Progenitor cell of endocrine pancreas (in vitro differentiated cells): Measurements from ENCODE around the gene DEPDC1. TPM values are rescaled to one million over a fixed set of nuclear protein-coding genes. Genes with fewer than 3 reads are reported as not detected.

ENCODE experiments used
- DNase-seq: peaks from one replicate; pipeline ENCODE4 v3.0.0; 2021; ENCODE audit warnings: low spot score; ENCODE audit not compliant: unreplicated experiment
- H3K27ac Mint-ChIP-seq: 2 replicates; pipeline ENCODE4 v1.8.0; 2021; ENCODE audit warnings: mild to moderate bottlenecking, moderate library complexity, mixed read lengths
- H3K27me3 Mint-ChIP-seq: 2 replicates; pipeline ENCODE4 v1.8.0; 2021; ENCODE audit warnings: mixed read lengths
- H3K36me3 Mint-ChIP-seq: 2 replicates; pipeline ENCODE4 v1.8.0; 2022; ENCODE audit warnings: mixed read lengths; ENCODE audit not compliant: insufficient read depth
- H3K4me1 Mint-ChIP-seq: 2 replicates; pipeline ENCODE4 v1.8.0; 2021; ENCODE audit warnings: low read depth, mixed read lengths
- H3K4me3 Mint-ChIP-seq: 2 replicates; pipeline ENCODE4 v1.8.0; 2021; ENCODE audit warnings: low read depth, mild to moderate bottlenecking, moderate library complexity, mixed read lengths
- H3K9me3 Mint-ChIP-seq: 2 replicates; pipeline ENCODE4 v1.8.0; 2021; ENCODE audit warnings: low read depth, mixed read lengths
- total RNA-seq: library from RNA; stranded (reverse); gene quantifications from 2 replicates; pipeline ENCODE4 v1.2.1, GENCODE V29; 2021
- TF ChIP-seq, protein P1 (sequence below): fragments of 200-600 bp; sonication (generic); IDR thresholded peaks from one replicate; pipeline ENCODE4 v1.5.0; 2021; ENCODE audit warnings: antibody characterized with exemption, mild to moderate bottlenecking; ENCODE audit not compliant: unreplicated experiment

DEPDC1 gene
- total RNA-seq, 1 donor from 2014 or later = 12.4 TPM

DNA sequence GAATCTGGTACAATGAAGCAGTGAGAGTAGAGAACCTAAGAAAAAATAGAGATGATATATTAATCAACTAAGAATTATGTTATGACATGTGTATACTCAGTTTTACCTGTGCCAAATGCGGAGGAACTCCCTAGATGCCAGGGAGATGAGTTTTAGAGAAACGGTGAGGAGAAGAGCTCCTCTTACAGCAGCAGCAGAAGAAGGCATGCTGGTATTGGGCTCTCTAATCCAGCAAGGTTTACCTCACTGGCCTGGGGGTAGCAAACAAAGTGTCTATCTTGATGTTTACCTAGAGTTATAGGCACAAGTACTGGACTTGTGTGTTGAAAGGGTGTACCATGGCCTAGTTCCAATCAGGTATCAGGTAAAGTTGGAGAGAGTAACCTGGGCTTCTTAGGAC, 28.9 kb upstream of the DEPDC1 start:
- TF ChIP-seq, protein P1, sequence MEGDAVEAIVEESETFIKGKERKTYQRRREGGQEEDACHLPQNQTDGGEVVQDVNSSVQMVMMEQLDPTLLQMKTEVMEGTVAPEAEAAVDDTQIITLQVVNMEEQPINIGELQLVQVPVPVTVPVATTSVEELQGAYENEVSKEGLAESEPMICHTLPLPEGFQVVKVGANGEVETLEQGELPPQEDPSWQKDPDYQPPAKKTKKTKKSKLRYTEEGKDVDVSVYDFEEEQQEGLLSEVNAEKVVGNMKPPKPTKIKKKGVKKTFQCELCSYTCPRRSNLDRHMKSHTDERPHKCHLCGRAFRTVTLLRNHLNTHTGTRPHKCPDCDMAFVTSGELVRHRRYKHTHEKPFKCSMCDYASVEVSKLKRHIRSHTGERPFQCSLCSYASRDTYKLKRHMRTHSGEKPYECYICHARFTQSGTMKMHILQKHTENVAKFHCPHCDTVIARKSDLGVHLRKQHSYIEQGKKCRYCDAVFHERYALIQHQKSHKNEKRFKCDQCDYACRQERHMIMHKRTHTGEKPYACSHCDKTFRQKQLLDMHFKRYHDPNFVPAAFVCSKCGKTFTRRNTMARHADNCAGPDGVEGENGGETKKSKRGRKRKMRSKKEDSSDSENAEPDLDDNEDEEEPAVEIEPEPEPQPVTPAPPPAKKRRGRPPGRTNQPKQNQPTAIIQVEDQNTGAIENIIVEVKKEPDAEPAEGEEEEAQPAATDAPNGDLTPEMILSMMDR = no peak
- Mint-ChIP-seq H3K9me3 (no peaks in the 10 kb centered on the region), H3K4me1 (no peaks in the 10 kb centered on the region), H3K27me3 (no peaks in the 10 kb centered on the region), H3K27ac (no peak overlapping the region), H3K4me3 (no peak overlapping the region), H3K36me3 (no peaks in the 10 kb centered on the region)
- DNase-seq = no peak

DNA sequence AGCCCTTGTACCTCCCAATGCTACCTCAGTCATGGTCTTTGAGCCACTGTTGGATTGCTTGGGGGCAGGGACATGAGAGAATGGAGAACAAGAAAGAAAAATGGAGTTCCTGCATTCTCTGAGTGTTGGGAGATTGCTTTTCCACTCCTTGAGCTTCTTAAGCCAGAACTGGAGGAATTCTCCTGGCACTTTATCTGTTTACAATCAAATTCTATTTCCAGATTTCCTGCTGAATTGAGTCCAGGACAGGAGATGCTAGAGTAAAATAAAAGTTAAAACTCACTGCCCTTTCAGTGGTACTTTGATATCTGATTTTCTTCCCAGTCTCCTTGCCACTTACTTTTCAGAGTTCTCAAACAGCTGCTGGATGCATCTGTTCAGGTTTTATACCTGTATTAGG, 24.4 kb upstream of the DEPDC1 start:
- no peak for DNase-seq
- Mint-ChIP-seq H3K27ac (no peak overlapping the region), H3K36me3 (no peaks in the 10 kb centered on the region), H3K4me1 (no peaks in the 10 kb centered on the region), H3K4me3 (no peak overlapping the region), H3K9me3 (no peaks in the 10 kb centered on the region), H3K27me3 (no peaks in the 10 kb centered on the region)
- TF ChIP-seq, protein P1 = no peak

DNA sequence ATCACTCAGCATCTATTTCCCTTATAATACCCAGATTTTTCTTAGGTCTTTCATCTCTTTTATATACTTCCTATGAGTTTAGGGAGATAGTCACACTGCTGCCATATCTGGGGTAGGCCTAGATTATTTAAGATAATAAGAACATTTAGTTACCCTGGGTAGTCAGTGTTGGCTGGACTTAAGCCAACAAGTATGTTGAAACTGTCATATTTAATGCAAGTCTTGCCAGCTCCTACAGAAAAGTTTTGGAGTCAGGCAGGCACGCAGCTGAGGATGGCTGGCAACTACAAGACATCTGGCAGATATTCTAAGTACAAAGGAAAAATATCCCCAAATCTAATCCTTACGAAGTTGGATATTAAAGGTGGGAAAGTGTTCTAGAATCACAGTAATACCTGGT, 19.2 kb upstream of the DEPDC1 start:
- Mint-ChIP-seq H3K27ac (no peak overlapping the region), H3K9me3 (peaks cover 4% of the 10 kb centered on the region), H3K27me3 (no peaks in the 10 kb centered on the region), H3K4me3 (no peak overlapping the region), H3K4me1 (no peaks in the 10 kb centered on the region), H3K36me3 (no peaks in the 10 kb centered on the region)
- no peak for DNase-seq
- TF ChIP-seq, protein P1 = no peak

DNA sequence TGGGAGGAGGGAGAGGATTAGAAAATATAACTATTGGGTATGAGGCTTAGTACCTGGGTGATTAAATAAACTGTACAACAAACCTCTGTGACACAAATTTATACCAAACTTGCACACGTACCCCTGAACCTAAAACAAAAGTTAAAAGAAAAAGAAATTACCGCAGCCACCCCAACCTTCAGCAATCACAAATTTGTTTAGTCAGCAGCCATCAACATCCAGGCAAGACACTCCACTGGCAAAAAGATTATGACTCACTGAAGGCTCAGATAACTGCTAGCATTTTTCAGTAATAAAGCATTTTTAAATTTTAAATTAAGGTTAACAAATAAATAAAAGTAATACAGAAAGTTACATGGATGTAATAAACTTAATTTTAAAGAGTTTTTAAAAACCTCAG, 14.4 kb upstream of the DEPDC1 start:
- no peaks in the 10 kb centered on the region for H3K27me3 Mint-ChIP-seq
- H3K27ac Mint-ChIP-seq = no peak overlapping the region
- H3K9me3 Mint-ChIP-seq = peaks cover 7% of the 10 kb centered on the region
- H3K36me3 Mint-ChIP-seq = no peaks in the 10 kb centered on the region
- no peak for DNase-seq
- H3K4me3 Mint-ChIP-seq = no peak overlapping the region
- TF ChIP-seq, protein P1 = no peak
- no peaks in the 10 kb centered on the region for H3K4me1 Mint-ChIP-seq

DNA sequence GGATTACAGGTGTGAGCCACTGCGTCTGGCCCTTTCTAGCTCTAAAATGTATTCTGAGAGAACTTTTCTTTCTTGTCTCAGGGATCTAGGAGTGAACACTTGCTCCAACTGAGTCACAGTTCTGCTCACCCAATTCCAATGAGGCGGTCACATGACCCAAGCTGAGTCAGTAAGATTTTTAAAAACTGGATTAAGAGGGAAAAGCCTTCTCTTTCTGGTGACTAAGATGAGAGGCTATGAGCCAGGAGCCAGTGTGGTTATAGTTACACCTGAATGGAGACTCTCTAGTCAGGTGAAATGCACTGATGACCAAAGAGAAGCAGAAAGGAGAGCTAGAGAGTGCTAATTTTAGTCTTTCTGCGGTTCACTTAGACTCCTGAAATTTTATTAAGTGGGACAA, 9.5 kb upstream of the DEPDC1 start:
- Mint-ChIP-seq H3K4me1 (no peaks in the 10 kb centered on the region), H3K27me3 (no peaks in the 10 kb centered on the region), H3K9me3 (peaks cover 21% of the 10 kb centered on the region), H3K4me3 (no peak overlapping the region), H3K36me3 (peaks cover 2% of the 10 kb centered on the region), H3K27ac (no peak overlapping the region)
- TF ChIP-seq, protein P1 = no peak
- no peak for DNase-seq
